Measurements from ENCODE around the gene TOGARAM1. TPM values are rescaled to one million over a fixed set of nuclear protein-coding genes. Genes with fewer than 3 reads are reported as not detected.

Gene TOGARAM1
- total and polyA plus RNA-seq, 2 donors (not counting 3 experiments of a cell fraction or from before 2014, with no cell fraction given), result 4.2 to 13.8 TPM

GRCh38 chr14:45118594-45118993 is 156.6 kb downstream of the TOGARAM1 start:
- Histone ChIP-seq H3K79me2 (ENCODE audit: control insufficient read depth, insufficient read depth, low read length) (peaks cover 4% of the 10 kb centered on the region), H3K4me2 (ENCODE audit: insufficient read depth, low read length) (no peak overlapping the region), H3K4me1 (ENCODE audit: control insufficient read depth, extremely low read depth, insufficient read depth, low read length) (peaks cover 2% of the 10 kb centered on the region), H3K36me3 (ENCODE audit: control insufficient read depth in 2 of 2, extremely low read depth in 1 of 2, insufficient read depth in 2 of 2, low read length in 2 of 2) (peaks cover 10 to 48% of the 10 kb centered on the region in 2 experiments), H3K9ac (replicated peaks; ENCODE audit: extremely low read depth, insufficient read depth, low read length) (no peak overlapping the region), H3K9me1 (replicated peaks; ENCODE audit: control insufficient read depth, extremely low read depth, insufficient read depth, low read length) (no peaks in the 10 kb centered on the region), H4K20me1 (replicated peaks; ENCODE audit: control insufficient read depth, extremely low read depth, insufficient read depth, low read length) (no peaks in the 10 kb centered on the region), H3K27me3 (ENCODE audit: control insufficient read depth in 2 of 2, insufficient read depth in 2 of 2, low read length in 2 of 2) (no peaks in the 10 kb centered on the region), H3K27ac (ENCODE audit: insufficient read depth, low read depth, low read length) (no peak overlapping the region), H3K9me3 (replicated peaks; ENCODE audit: control insufficient read depth, insufficient read depth, low read length) (no peaks in the 10 kb centered on the region), H3K4me3 (replicated peaks in 1 of 3; ENCODE audit: insufficient read depth in 1 of 3, low read depth in 1 of 3, low read length in 3 of 3) (no peak overlapping the region), H2AFZ (ENCODE audit: low read depth, low read length) (no peak overlapping the region)
- dilution Hi-C loops (cut with MboI; ENCODE audit: extremely low pct_ligation_motif_present, low sequenced_read_pairs), result no loop called here
- CTCF ChIA-PET, result interaction anchor here (1.2 kb wide), 1 partner anchor 8 kb away, joined by 3 read pairs; no protein-coding TSS in a partner anchor
- TF ChIP-seq GATA2 (IDR thresholded peaks at IDR 0.05; ENCODE audit: insufficient read depth, insufficient read length, low read depth, low read length) (no peak), JUN (IDR thresholded peaks at IDR 0.05; ENCODE audit: borderline replicate concordance, insufficient read depth, insufficient read length, low read depth) (no peak), POLR2A (IDR thresholded peaks at IDR 0.05; ENCODE audit: low read depth, low read length) (no peak), CTCF (IDR thresholded peaks at IDR 0.05; ENCODE audit: extremely low read depth in 1 of 2, insufficient read depth in 1 of 2, low read depth in 1 of 2, low read length in 2 of 2) (no peak), FOS (IDR thresholded peaks at IDR 0.05; ENCODE audit: borderline replicate concordance, insufficient read depth, low read length) (no peak), POLR2AphosphoS5 (IDR thresholded peaks at IDR 0.05; ENCODE audit: insufficient read depth, low read depth, low read length) (no peak)
- intact Hi-C loops (cut with micrococcal nuclease), result no loop called here
- DNase-seq (ENCODE audit: low read depth, low spot score) (no peak), FAIRE-seq (no peak)
- BruUV-seq (replicated peaks), result no TSS peak
- POLR2A ChIA-PET, result no interaction called here

GRCh38 chr14:45120096-45120495 is 158.1 kb downstream of the TOGARAM1 start:
- no peaks in the 10 kb centered on the region for H3K9me1 ChIP-seq (replicated peaks; ENCODE audit: control insufficient read depth, extremely low read depth, insufficient read depth, low read length)
- no peak overlapping the region for H3K9ac ChIP-seq (replicated peaks; ENCODE audit: extremely low read depth, insufficient read depth, low read length)
- H2AFZ ChIP-seq (ENCODE audit: low read depth, low read length), result no peak overlapping the region
- TF ChIP-seq EZH2 (IDR thresholded peaks at IDR 0.05; ENCODE audit: borderline replicate concordance, low read depth, low read length, severe bottlenecking) (no peak), POLR2AphosphoS5 (IDR thresholded peaks at IDR 0.05; ENCODE audit: insufficient read depth, low read depth, low read length) (no peak), GATA2 (IDR thresholded peaks at IDR 0.05; ENCODE audit: insufficient read depth, insufficient read length, low read depth, low read length) (no peak), MYC (IDR thresholded peaks at IDR 0.05; ENCODE audit: low read depth, low read length) (no peak), JUN (IDR thresholded peaks at IDR 0.05; ENCODE audit: borderline replicate concordance, insufficient read depth, insufficient read length, low read depth) (no peak), FOS (IDR thresholded peaks at IDR 0.05; ENCODE audit: borderline replicate concordance, insufficient read depth, low read length) (no peak), CTCF (IDR thresholded peaks at IDR 0.05; ENCODE audit: extremely low read depth in 1 of 2, insufficient read depth in 1 of 2, low read depth in 1 of 2, low read length in 2 of 2) (no peak)
- H3K4me2 ChIP-seq (ENCODE audit: insufficient read depth, low read length), result no peak overlapping the region
- dilution Hi-C loops (cut with MboI; ENCODE audit: extremely low pct_ligation_motif_present, low sequenced_read_pairs), result no loop called here
- intact Hi-C loops (cut with micrococcal nuclease), result no loop called here
- H3K27me3 ChIP-seq (ENCODE audit: control insufficient read depth in 2 of 2, insufficient read depth in 2 of 2, low read length in 2 of 2), result no peaks in the 10 kb centered on the region
- no peak for FAIRE-seq
- H3K4me3 ChIP-seq (replicated peaks in 1 of 3; ENCODE audit: insufficient read depth in 1 of 3, low read depth in 1 of 3, low read length in 3 of 3), result no peak overlapping the region
- H3K9me3 ChIP-seq (replicated peaks; ENCODE audit: control insufficient read depth, insufficient read depth, low read length), result no peaks in the 10 kb centered on the region
- no peak overlapping the region for H3K27ac ChIP-seq (ENCODE audit: insufficient read depth, low read depth, low read length)
- no peak for DNase-seq (ENCODE audit: low read depth, low spot score)
- peaks cover 10 to 44% of the 10 kb centered on the region in 2 experiments for H3K36me3 ChIP-seq (ENCODE audit: control insufficient read depth in 2 of 2, extremely low read depth in 1 of 2, insufficient read depth in 2 of 2, low read length in 2 of 2)
- H3K4me1 ChIP-seq (ENCODE audit: control insufficient read depth, extremely low read depth, insufficient read depth, low read length), result no peaks in the 10 kb centered on the region
- H3K79me2 ChIP-seq (ENCODE audit: control insufficient read depth, insufficient read depth, low read length), result no peaks in the 10 kb centered on the region
- BruUV-seq (replicated peaks), result no TSS peak
- no peaks in the 10 kb centered on the region for H4K20me1 ChIP-seq (replicated peaks; ENCODE audit: control insufficient read depth, extremely low read depth, insufficient read depth, low read length)
- CTCF ChIA-PET, result interaction anchor here (1.2 kb wide), 1 partner anchor 9 kb away, joined by 4 read pairs; no protein-coding TSS in a partner anchor
- POLR2A ChIA-PET, result no interaction called here

Data from endothelial cell of umbilical vein (primary cell).